IMR-90 (cell line): Measurements from ENCODE around the gene LIPG. TPM values are rescaled to one million over a fixed set of nuclear protein-coding genes. Genes with fewer than 3 reads are reported as not detected.

Experiments used
- ATAC-seq: fragments of 200-7000 bp; cut with Tn5 transposase; 2 replicates; pipeline ENCODE4 v1.9.1; 2020; ENCODE audit warnings: low read depth, mild to moderate bottlenecking, moderate library complexity
- BruUV-seq: library from RNA; stranded (reverse); fragments of 400-500 nt; replicated peaks from 2 replicates; lab custom pipeline; 2021; lab: Mats Ljungman, UMichigan
- CTCF ChIA-PET: fragments of 300-600 bp; formaldehyde crosslinking; extraction: SDS; loops from one replicate; lab custom pipeline; 2021; ENCODE audit warnings: antibody characterized with exemption; lab: Yijun Ruan, JAX
- POLR2A ChIA-PET: fragments of 300-600 bp; sonication (Branson Sonifier 250); formaldehyde crosslinking; loops from one replicate; lab custom pipeline; 2022; ENCODE audit warnings: antibody characterized with exemption; ENCODE audit not compliant: unreplicated experiment; lab: Charles Lee
- DNase-seq: peaks from one replicate; pipeline ENCODE4 v3.0.0; 2013
- H2AFZ ChIP-seq: replicated peaks from 2 replicates; pipeline ENCODE3; 2013; ENCODE audit warnings: low read length, mild to moderate bottlenecking; ENCODE audit not compliant: poor library complexity
- H2AK5ac ChIP-seq: 2 replicates; pipeline ENCODE4 v1.6.1; 2013; ENCODE audit warnings: low read depth, low read length, inconsistent platforms
- H2AK9ac ChIP-seq: replicated peaks from 2 replicates; pipeline ENCODE3; 2013; ENCODE audit warnings: mild to moderate bottlenecking, low read depth, low read length, moderate library complexity; ENCODE audit not compliant: poor library complexity
- H2BK120ac ChIP-seq: 2 replicates; pipeline ENCODE4 v1.6.1; 2013; ENCODE audit warnings: low read depth, low read length, inconsistent platforms
- H2BK15ac ChIP-seq: 3 replicates; pipeline ENCODE4 v1.6.1; 2013; ENCODE audit warnings: low read depth, low read length, inconsistent platforms
- H2BK20ac ChIP-seq: 2 replicates; pipeline ENCODE4 v1.6.1; 2013; ENCODE audit warnings: low read depth, mild to moderate bottlenecking, inconsistent platforms, low read length, moderate library complexity
- H2BK5ac ChIP-seq: 2 replicates; pipeline ENCODE4 v1.6.1; 2013; ENCODE audit warnings: mild to moderate bottlenecking, low read depth, low read length, inconsistent platforms; ENCODE audit not compliant: poor library complexity, severe bottlenecking
- H3K14ac ChIP-seq: replicated peaks from 2 replicates; pipeline ENCODE4 v1.6.1; 2013; ENCODE audit warnings: low read depth, low read length, inconsistent platforms
- H3K18ac ChIP-seq: 2 replicates; pipeline ENCODE4 v1.6.1; 2013; ENCODE audit warnings: low read depth, low read length, control low read depth
- H3K23ac ChIP-seq: 2 replicates; pipeline ENCODE4 v1.6.1; 2013; ENCODE audit warnings: low read depth, low read length, inconsistent platforms
- H3K27ac ChIP-seq: 2 replicates; pipeline ENCODE4 v1.5.1; 2013; ENCODE audit warnings: mild to moderate bottlenecking, control low read depth, low read length; ENCODE audit not compliant: insufficient read depth
- H3K27me3 ChIP-seq: 2 replicates; pipeline ENCODE4 v1.6.1; 2013; ENCODE audit warnings: low read length; ENCODE audit not compliant: control insufficient read depth, insufficient read depth
- H3K36me3 ChIP-seq: 2 replicates; pipeline ENCODE4 v1.6.1; 2013; ENCODE audit warnings: low read length, mixed read lengths; ENCODE audit not compliant: control insufficient read depth, insufficient read depth
- H3K4ac ChIP-seq: 2 replicates; pipeline ENCODE4 v1.6.1; 2013; ENCODE audit warnings: low read depth, low read length, inconsistent platforms
- H3K4me1 ChIP-seq: 2 replicates; pipeline ENCODE4 v1.6.1; 2013; ENCODE audit warnings: low read length, mixed read lengths; ENCODE audit not compliant: control insufficient read depth, insufficient read depth
- H3K4me2 ChIP-seq: 2 replicates; pipeline ENCODE4 v1.6.1; 2013; ENCODE audit warnings: low read depth, mild to moderate bottlenecking, control low read depth, low read length, moderate library complexity
- H3K4me3 ChIP-seq: 2 replicates; pipeline ENCODE4 v1.5.1; 2013; ENCODE audit warnings: low read depth, mild to moderate bottlenecking, control low read depth, low read length, moderate library complexity; ENCODE audit not compliant: insufficient read depth
- H3K56ac ChIP-seq: 2 replicates; pipeline ENCODE4 v1.6.1; 2013; ENCODE audit warnings: low read length, inconsistent platforms; ENCODE audit not compliant: insufficient read depth; ENCODE audit errors: extremely low read depth
- H3K79me1 ChIP-seq, 2 experiments: 2 replicates each; pipeline ENCODE4 v1.6.1; 2013; ENCODE audit warnings: low read length in 2 of 2, inconsistent platforms in 1 of 2, low read depth in 1 of 2
- H3K9ac ChIP-seq: 2 replicates; pipeline ENCODE4 v1.6.1; 2013; ENCODE audit warnings: low read depth, low read length, control low read depth
- H3K9me1 ChIP-seq: 2 replicates; pipeline ENCODE4 v1.6.1; 2013; ENCODE audit warnings: low read length, inconsistent platforms; ENCODE audit not compliant: insufficient read depth
- H3K9me3 ChIP-seq: 2 replicates; pipeline ENCODE4 v1.6.1; 2013; ENCODE audit warnings: low read length; ENCODE audit not compliant: control insufficient read depth, insufficient read depth
- H4K20me1 ChIP-seq: 2 replicates; pipeline ENCODE4 v1.6.1; 2013; ENCODE audit warnings: low read length, inconsistent platforms; ENCODE audit not compliant: insufficient read depth
- H4K5ac ChIP-seq: 2 replicates; pipeline ENCODE4 v1.6.1; 2013; ENCODE audit warnings: mild to moderate bottlenecking, low read depth, low read length, control low read depth
- H4K8ac ChIP-seq, 2 experiments: 2 replicates each; pipeline ENCODE4 v1.6.1; 2013; ENCODE audit warnings: low read depth in 2 of 2, low read length in 2 of 2, control low read depth in 1 of 2, inconsistent platforms in 1 of 2
- H4K91ac ChIP-seq: 2 replicates; pipeline ENCODE4 v1.6.1; 2013; ENCODE audit warnings: low read depth, low read length, inconsistent platforms; ENCODE audit not compliant: insufficient read depth
- BHLHE40 ChIP-seq: fragments of 150-350 bp; IDR thresholded peaks from 2 replicates; pipeline ENCODE4 v1.6.1; 2016; ENCODE audit warnings: mild to moderate bottlenecking, low read depth, low read length
- CEBPB ChIP-seq: IDR thresholded peaks from 2 replicates; pipeline ENCODE4 v1.6.1; 2012; ENCODE audit warnings: low read depth, low read length, improper control_type of control experiment
- CHD1 ChIP-seq: IDR thresholded peaks from 2 replicates; pipeline ENCODE4 v1.6.1; 2012; ENCODE audit warnings: low read depth, low read length, improper control_type of control experiment
- CTCF ChIP-seq: conservative IDR thresholded peaks from 2 replicates; pipeline ENCODE4 v1.5.1; 2012; ENCODE audit warnings: mild to moderate bottlenecking, low read depth, low read length, improper control_type of control experiment
- FOS ChIP-seq: fragments of 150-350 bp; IDR thresholded peaks from 2 replicates; pipeline ENCODE4 v1.6.1; 2016; ENCODE audit warnings: low read depth, low read length
- MAFK ChIP-seq: IDR thresholded peaks from 2 replicates; pipeline ENCODE4 v1.6.1; 2012; ENCODE audit warnings: low read depth, low read length, improper control_type of control experiment
- MAZ ChIP-seq: IDR thresholded peaks from 2 replicates; pipeline ENCODE4 v1.6.1; 2012; ENCODE audit warnings: low read depth, mild to moderate bottlenecking, low read length, improper control_type of control experiment, moderate library complexity, borderline replicate concordance
- MXI1 ChIP-seq: IDR thresholded peaks from 2 replicates; pipeline ENCODE4 v1.6.1; 2012; ENCODE audit warnings: low read depth, mild to moderate bottlenecking, low read length, moderate library complexity, borderline replicate concordance
- NFE2L2 ChIP-seq: fragments of 150-350 bp; IDR thresholded peaks from 2 replicates; pipeline ENCODE4 v1.6.1; 2016; ENCODE audit warnings: low read depth, mild to moderate bottlenecking, low read length
- POLR2A ChIP-seq: IDR thresholded peaks from 2 replicates; pipeline ENCODE4 v1.6.1; 2012; ENCODE audit warnings: mild to moderate bottlenecking, low read depth, low read length
- RAD21 ChIP-seq: IDR thresholded peaks from 2 replicates; pipeline ENCODE4 v1.6.1; 2012; ENCODE audit warnings: low read length, improper control_type of control experiment
- RCOR1 ChIP-seq: IDR thresholded peaks from 2 replicates; pipeline ENCODE4 v1.6.1; 2012; ENCODE audit warnings: mild to moderate bottlenecking, low read length, improper control_type of control experiment; ENCODE audit not compliant: insufficient replicate concordance
- SMC3 ChIP-seq: fragments of 150-350 bp; IDR thresholded peaks from 2 replicates; pipeline ENCODE4 v1.6.1; 2016; ENCODE audit warnings: low read depth, mild to moderate bottlenecking, antibody characterized with exemption, low read length, moderate library complexity
- USF2 ChIP-seq: fragments of 150-350 bp; IDR thresholded peaks from 2 replicates; pipeline ENCODE4 v1.6.1; 2017; ENCODE audit warnings: mild to moderate bottlenecking, antibody characterized with exemption, low read length, low read depth
- WGBS, 2 experiments: methylation state at CpG; one replicate each; pipeline versions ENCODE4 v1.1.5 to v1.1.7; 2013; ENCODE audit warnings: missing lambda C conversion rate in 2 of 2; ENCODE audit not compliant: insufficient read length in 1 of 2; ENCODE audit errors: extremely low coverage in 2 of 2; 5-methylcytosine and 5-hydroxymethylcytosine counted together
- dilution Hi-C: fragments of 300-500 bp; cut with HindIII; formaldehyde crosslinking; loops from one replicate; pipeline ENCODE4 v1.14.3; 2018; ENCODE audit warnings: low sequenced_read_pairs; ENCODE audit not compliant: unreplicated experiment
- in situ Hi-C: fragments of 300-500 bp; cut with MboI; formaldehyde crosslinking; loops from 3 replicates; pipeline ENCODE4 v1.14.3; 2019; ENCODE audit warnings: low sequenced_read_pairs, inconsistent platforms, mixed read lengths
- intact Hi-C: fragments of 100-400 bp; cut with micrococcal nuclease; formaldehyde crosslinking; loops from 2 replicates; pipeline ENCODE4 v1.10.0; 2022
- polyA plus RNA-seq, 3 experiments: library from polyadenylated mRNA; depleted of rRNA; stranded (reverse); fragments of >200 nt; gene quantifications; 2 replicates each; pipeline ENCODE4 v1.2.3, GENCODE V29; 2012; ENCODE audit warnings: low replicate concordance in 1 of 3
- total RNA-seq: library from RNA; depleted of rRNA; stranded (reverse); fragments of >200 nt; gene quantifications from 2 replicates; pipeline ENCODE4 v1.2.3, GENCODE V29; 2012
- TF ChIP-seq, protein P1 (sequence below): fragments of 150-350 bp; IDR thresholded peaks from 2 replicates; pipeline ENCODE4 v1.6.1; 2016; ENCODE audit warnings: low read depth, mild to moderate bottlenecking, low read length, moderate library complexity, borderline replicate concordance

Gene LIPG
- total and polyA plus RNA-seq, 2 of the 4 experiments (the other 2 are of a cell fraction) = under 0.01 to 0.14 TPM

- dilution Hi-C loops = no loop called here
- no peak overlapping the region for H4K8ac ChIP-seq
- no peaks in the 10 kb centered on the region for H4K20me1 ChIP-seq
- no peak for DNase-seq
- no CpG with 5 or more reads among the region's 8 CpGs for WGBS, 2 experiments
- POLR2A ChIA-PET = no interaction called here
- H2AFZ ChIP-seq = no peak overlapping the region
- no peak overlapping the region for H3K56ac ChIP-seq
- no peak overlapping the region for H3K14ac ChIP-seq
- H2AK9ac ChIP-seq = no peak overlapping the region
- H3K4ac ChIP-seq = no peak overlapping the region
- no peaks in the 10 kb centered on the region for H3K9me1 ChIP-seq
- H2BK20ac ChIP-seq = no peak overlapping the region
- H3K9me3 ChIP-seq = no peaks in the 10 kb centered on the region
- H4K91ac ChIP-seq = no peak overlapping the region
- TF ChIP-seq SMC3 (no peak), MAFK (no peak), NFE2L2 (no peak), FOS (no peak), RAD21 (no peak), USF2 (no peak), MAZ (no peak), MXI1 (no peak), CTCF (no peak), BHLHE40 (no peak), RCOR1 (no peak), CHD1 (no peak), POLR2A (no peak), CEBPB (no peak)
- TF ChIP-seq, protein P1, sequence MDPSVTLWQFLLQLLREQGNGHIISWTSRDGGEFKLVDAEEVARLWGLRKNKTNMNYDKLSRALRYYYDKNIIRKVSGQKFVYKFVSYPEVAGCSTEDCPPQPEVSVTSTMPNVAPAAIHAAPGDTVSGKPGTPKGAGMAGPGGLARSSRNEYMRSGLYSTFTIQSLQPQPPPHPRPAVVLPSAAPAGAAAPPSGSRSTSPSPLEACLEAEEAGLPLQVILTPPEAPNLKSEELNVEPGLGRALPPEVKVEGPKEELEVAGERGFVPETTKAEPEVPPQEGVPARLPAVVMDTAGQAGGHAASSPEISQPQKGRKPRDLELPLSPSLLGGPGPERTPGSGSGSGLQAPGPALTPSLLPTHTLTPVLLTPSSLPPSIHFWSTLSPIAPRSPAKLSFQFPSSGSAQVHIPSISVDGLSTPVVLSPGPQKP = no peak
- CTCF ChIA-PET = no interaction called here
- H4K5ac ChIP-seq = no peak overlapping the region
- H3K27ac ChIP-seq = no peak overlapping the region
- H3K23ac ChIP-seq = no peak overlapping the region
- no peaks in the 10 kb centered on the region for H3K36me3 ChIP-seq
- no peak overlapping the region for H3K4me3 ChIP-seq
- H3K4me1 ChIP-seq = 0 out of 2 replicates have a peak, but pooled peaks cover 2% of the 10 kb centered on the region
- ATAC-seq = no peak
- in situ Hi-C loops = no loop called here
- H2BK5ac ChIP-seq = no peak overlapping the region
- H3K79me1 ChIP-seq = no peaks in the 10 kb centered on the region
- intact Hi-C loops = no loop called here
- no peak overlapping the region for H2BK120ac ChIP-seq
- H3K27me3 ChIP-seq = peaks cover 19% of the 10 kb centered on the region
- H2AK5ac ChIP-seq = no peak overlapping the region
- H2BK15ac ChIP-seq = no peak overlapping the region
- no peak overlapping the region for H3K18ac ChIP-seq
- no peak overlapping the region for H3K4me2 ChIP-seq
- BruUV-seq = no TSS peak
- H3K9ac ChIP-seq = no peak overlapping the region
These were observed 34.1 kb upstream of the LIPG start for GRCh38 chr18:49527631-49528327.
